IMR-90 (cell line): ENCODE results near the gene NT5DC2. TPM values are rescaled to one million over a fixed set of nuclear protein-coding genes. Genes with fewer than 3 reads are reported as not detected.

ENCODE experiments used
- ATAC-seq: fragments of 200-7000 bp; cut with Tn5 transposase; 2 replicates; pipeline ENCODE4 v1.9.1; 2020; ENCODE audit warnings: low read depth, mild to moderate bottlenecking, moderate library complexity
- BruUV-seq: library from RNA; stranded (reverse); fragments of 400-500 nt; replicated peaks from 2 replicates; lab custom pipeline; 2021; lab: Mats Ljungman, UMichigan
- CTCF ChIA-PET: fragments of 300-600 bp; formaldehyde crosslinking; extraction: SDS; loops from one replicate; lab custom pipeline; 2021; ENCODE audit warnings: antibody characterized with exemption; lab: Yijun Ruan, JAX
- POLR2A ChIA-PET: fragments of 300-600 bp; sonication (Branson Sonifier 250); formaldehyde crosslinking; loops from one replicate; lab custom pipeline; 2022; ENCODE audit warnings: antibody characterized with exemption; ENCODE audit not compliant: unreplicated experiment; lab: Charles Lee
- DNase-seq: peaks from one replicate; pipeline ENCODE4 v3.0.0; 2013
- H2AFZ ChIP-seq: replicated peaks from 2 replicates; pipeline ENCODE3; 2013; ENCODE audit warnings: low read length, mild to moderate bottlenecking; ENCODE audit not compliant: poor library complexity
- H2AK5ac ChIP-seq: 2 replicates; pipeline ENCODE4 v1.6.1; 2013; ENCODE audit warnings: low read depth, low read length, inconsistent platforms
- H2AK9ac ChIP-seq: replicated peaks from 2 replicates; pipeline ENCODE3; 2013; ENCODE audit warnings: mild to moderate bottlenecking, low read depth, low read length, moderate library complexity; ENCODE audit not compliant: poor library complexity
- H2BK120ac ChIP-seq: 2 replicates; pipeline ENCODE4 v1.6.1; 2013; ENCODE audit warnings: low read depth, low read length, inconsistent platforms
- H2BK15ac ChIP-seq: 3 replicates; pipeline ENCODE4 v1.6.1; 2013; ENCODE audit warnings: low read depth, low read length, inconsistent platforms
- H2BK20ac ChIP-seq: 2 replicates; pipeline ENCODE4 v1.6.1; 2013; ENCODE audit warnings: low read depth, mild to moderate bottlenecking, inconsistent platforms, low read length, moderate library complexity
- H2BK5ac ChIP-seq: 2 replicates; pipeline ENCODE4 v1.6.1; 2013; ENCODE audit warnings: mild to moderate bottlenecking, low read depth, low read length, inconsistent platforms; ENCODE audit not compliant: poor library complexity, severe bottlenecking
- H3K14ac ChIP-seq: replicated peaks from 2 replicates; pipeline ENCODE4 v1.6.1; 2013; ENCODE audit warnings: low read depth, low read length, inconsistent platforms
- H3K18ac ChIP-seq: 2 replicates; pipeline ENCODE4 v1.6.1; 2013; ENCODE audit warnings: low read depth, low read length, control low read depth
- H3K23ac ChIP-seq: 2 replicates; pipeline ENCODE4 v1.6.1; 2013; ENCODE audit warnings: low read depth, low read length, inconsistent platforms
- H3K27ac ChIP-seq: 2 replicates; pipeline ENCODE4 v1.5.1; 2013; ENCODE audit warnings: mild to moderate bottlenecking, control low read depth, low read length; ENCODE audit not compliant: insufficient read depth
- H3K27me3 ChIP-seq: 2 replicates; pipeline ENCODE4 v1.6.1; 2013; ENCODE audit warnings: low read length; ENCODE audit not compliant: control insufficient read depth, insufficient read depth
- H3K36me3 ChIP-seq: 2 replicates; pipeline ENCODE4 v1.6.1; 2013; ENCODE audit warnings: low read length, mixed read lengths; ENCODE audit not compliant: control insufficient read depth, insufficient read depth
- H3K4ac ChIP-seq: 2 replicates; pipeline ENCODE4 v1.6.1; 2013; ENCODE audit warnings: low read depth, low read length, inconsistent platforms
- H3K4me1 ChIP-seq: 2 replicates; pipeline ENCODE4 v1.6.1; 2013; ENCODE audit warnings: low read length, mixed read lengths; ENCODE audit not compliant: control insufficient read depth, insufficient read depth
- H3K4me2 ChIP-seq: 2 replicates; pipeline ENCODE4 v1.6.1; 2013; ENCODE audit warnings: low read depth, mild to moderate bottlenecking, control low read depth, low read length, moderate library complexity
- H3K4me3 ChIP-seq: 2 replicates; pipeline ENCODE4 v1.5.1; 2013; ENCODE audit warnings: low read depth, mild to moderate bottlenecking, control low read depth, low read length, moderate library complexity; ENCODE audit not compliant: insufficient read depth
- H3K56ac ChIP-seq: 2 replicates; pipeline ENCODE4 v1.6.1; 2013; ENCODE audit warnings: low read length, inconsistent platforms; ENCODE audit not compliant: insufficient read depth; ENCODE audit errors: extremely low read depth
- H3K79me1 ChIP-seq, 2 experiments: 2 replicates each; pipeline ENCODE4 v1.6.1; 2013; ENCODE audit warnings: low read length in 2 of 2, inconsistent platforms in 1 of 2, low read depth in 1 of 2
- H3K9ac ChIP-seq: 2 replicates; pipeline ENCODE4 v1.6.1; 2013; ENCODE audit warnings: low read depth, low read length, control low read depth
- H3K9me1 ChIP-seq: 2 replicates; pipeline ENCODE4 v1.6.1; 2013; ENCODE audit warnings: low read length, inconsistent platforms; ENCODE audit not compliant: insufficient read depth
- H3K9me3 ChIP-seq: 2 replicates; pipeline ENCODE4 v1.6.1; 2013; ENCODE audit warnings: low read length; ENCODE audit not compliant: control insufficient read depth, insufficient read depth
- H4K20me1 ChIP-seq: 2 replicates; pipeline ENCODE4 v1.6.1; 2013; ENCODE audit warnings: low read length, inconsistent platforms; ENCODE audit not compliant: insufficient read depth
- H4K5ac ChIP-seq: 2 replicates; pipeline ENCODE4 v1.6.1; 2013; ENCODE audit warnings: mild to moderate bottlenecking, low read depth, low read length, control low read depth
- H4K8ac ChIP-seq, 2 experiments: 2 replicates each; pipeline ENCODE4 v1.6.1; 2013; ENCODE audit warnings: low read depth in 2 of 2, low read length in 2 of 2, control low read depth in 1 of 2, inconsistent platforms in 1 of 2
- H4K91ac ChIP-seq: 2 replicates; pipeline ENCODE4 v1.6.1; 2013; ENCODE audit warnings: low read depth, low read length, inconsistent platforms; ENCODE audit not compliant: insufficient read depth
- BHLHE40 ChIP-seq: fragments of 150-350 bp; IDR thresholded peaks from 2 replicates; pipeline ENCODE4 v1.6.1; 2016; ENCODE audit warnings: mild to moderate bottlenecking, low read depth, low read length
- CEBPB ChIP-seq: IDR thresholded peaks from 2 replicates; pipeline ENCODE4 v1.6.1; 2012; ENCODE audit warnings: low read depth, low read length, improper control_type of control experiment
- CHD1 ChIP-seq: IDR thresholded peaks from 2 replicates; pipeline ENCODE4 v1.6.1; 2012; ENCODE audit warnings: low read depth, low read length, improper control_type of control experiment
- ELK1 ChIP-seq: fragments of 150-350 bp; IDR thresholded peaks from 2 replicates; pipeline ENCODE4 v1.6.1; 2016; ENCODE audit warnings: low read depth, mild to moderate bottlenecking, low read length, moderate library complexity, borderline replicate concordance
- FOS ChIP-seq: fragments of 150-350 bp; IDR thresholded peaks from 2 replicates; pipeline ENCODE4 v1.6.1; 2016; ENCODE audit warnings: low read depth, low read length
- MAFK ChIP-seq: IDR thresholded peaks from 2 replicates; pipeline ENCODE4 v1.6.1; 2012; ENCODE audit warnings: low read depth, low read length, improper control_type of control experiment
- MAZ ChIP-seq: IDR thresholded peaks from 2 replicates; pipeline ENCODE4 v1.6.1; 2012; ENCODE audit warnings: low read depth, mild to moderate bottlenecking, low read length, improper control_type of control experiment, moderate library complexity, borderline replicate concordance
- MXI1 ChIP-seq: IDR thresholded peaks from 2 replicates; pipeline ENCODE4 v1.6.1; 2012; ENCODE audit warnings: low read depth, mild to moderate bottlenecking, low read length, moderate library complexity, borderline replicate concordance
- NFE2L2 ChIP-seq: fragments of 150-350 bp; IDR thresholded peaks from 2 replicates; pipeline ENCODE4 v1.6.1; 2016; ENCODE audit warnings: low read depth, mild to moderate bottlenecking, low read length
- POLR2A ChIP-seq: IDR thresholded peaks from 2 replicates; pipeline ENCODE4 v1.6.1; 2012; ENCODE audit warnings: mild to moderate bottlenecking, low read depth, low read length
- RAD21 ChIP-seq: IDR thresholded peaks from 2 replicates; pipeline ENCODE4 v1.6.1; 2012; ENCODE audit warnings: low read length, improper control_type of control experiment
- RCOR1 ChIP-seq: IDR thresholded peaks from 2 replicates; pipeline ENCODE4 v1.6.1; 2012; ENCODE audit warnings: mild to moderate bottlenecking, low read length, improper control_type of control experiment; ENCODE audit not compliant: insufficient replicate concordance
- RFX5 ChIP-seq: IDR thresholded peaks from 2 replicates; pipeline ENCODE4 v1.8.0; 2012; ENCODE audit warnings: low read depth, mild to moderate bottlenecking, low read length, moderate library complexity
- SMC3 ChIP-seq: fragments of 150-350 bp; IDR thresholded peaks from 2 replicates; pipeline ENCODE4 v1.6.1; 2016; ENCODE audit warnings: low read depth, mild to moderate bottlenecking, antibody characterized with exemption, low read length, moderate library complexity
- USF2 ChIP-seq: fragments of 150-350 bp; IDR thresholded peaks from 2 replicates; pipeline ENCODE4 v1.6.1; 2017; ENCODE audit warnings: mild to moderate bottlenecking, antibody characterized with exemption, low read length, low read depth
- WGBS, 2 experiments: methylation state at CpG; one replicate each; pipeline versions ENCODE4 v1.1.5 to v1.1.7; 2013; ENCODE audit warnings: missing lambda C conversion rate in 2 of 2; ENCODE audit not compliant: insufficient read length in 1 of 2; ENCODE audit errors: extremely low coverage in 2 of 2; 5-methylcytosine and 5-hydroxymethylcytosine counted together
- dilution Hi-C: fragments of 300-500 bp; cut with HindIII; formaldehyde crosslinking; loops from one replicate; pipeline ENCODE4 v1.14.3; 2018; ENCODE audit warnings: low sequenced_read_pairs; ENCODE audit not compliant: unreplicated experiment
- in situ Hi-C: fragments of 300-500 bp; cut with MboI; formaldehyde crosslinking; loops from 3 replicates; pipeline ENCODE4 v1.14.3; 2019; ENCODE audit warnings: low sequenced_read_pairs, inconsistent platforms, mixed read lengths
- intact Hi-C: fragments of 100-400 bp; cut with micrococcal nuclease; formaldehyde crosslinking; loops from 2 replicates; pipeline ENCODE4 v1.10.0; 2022
- polyA plus RNA-seq, 3 experiments: library from polyadenylated mRNA; depleted of rRNA; stranded (reverse); fragments of >200 nt; gene quantifications; 2 replicates each; pipeline ENCODE4 v1.2.3, GENCODE V29; 2012; ENCODE audit warnings: low replicate concordance in 1 of 3
- total RNA-seq: library from RNA; depleted of rRNA; stranded (reverse); fragments of >200 nt; gene quantifications from 2 replicates; pipeline ENCODE4 v1.2.3, GENCODE V29; 2012
- TF ChIP-seq, protein P1 (sequence below): conservative IDR thresholded peaks from 2 replicates; pipeline ENCODE4 v1.5.1; 2012; ENCODE audit warnings: mild to moderate bottlenecking, low read depth, low read length, improper control_type of control experiment

NT5DC2 gene
- total and polyA plus RNA-seq, 2 of the 4 experiments (the other 2 are of a cell fraction), result 161 to 200 TPM

DNA sequence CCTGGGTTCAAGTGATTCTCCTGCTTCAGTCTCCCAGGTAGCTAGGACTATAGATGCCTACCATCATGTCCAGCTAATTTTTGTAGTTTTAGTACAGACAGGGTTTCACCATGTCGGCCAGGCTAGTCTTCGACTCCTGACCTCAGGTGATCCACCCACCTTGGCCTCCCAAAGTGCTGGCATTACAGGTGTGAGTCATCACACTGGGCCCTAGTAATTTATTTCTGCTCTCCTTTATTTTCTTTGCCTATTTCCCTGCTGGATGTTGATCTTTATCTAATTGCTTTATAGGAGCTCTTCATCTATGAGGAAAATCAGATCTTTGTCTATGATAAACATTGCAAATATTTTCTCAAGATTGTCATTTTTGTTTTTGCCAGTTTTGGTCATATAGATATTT is 34.4 kb upstream of the NT5DC2 start:
- Histone ChIP-seq H3K9me3 (no peaks in the 10 kb centered on the region), H2AK9ac (no peak overlapping the region), H3K14ac (no peak overlapping the region), H4K91ac (no peak overlapping the region), H4K20me1 (no peaks in the 10 kb centered on the region), H3K4me2 (no peak overlapping the region), H2BK120ac (no peak overlapping the region), H3K79me1 (peaks cover 3 to 18% of the 10 kb centered on the region in 2 experiments; a peak in 3 of 4 replicates), H2AFZ (no peak overlapping the region), H3K23ac (no peak overlapping the region), H3K27me3 (no peaks in the 10 kb centered on the region), H3K18ac (no peak overlapping the region), H2BK20ac (no peak overlapping the region), H4K5ac (no peak overlapping the region), H3K4ac (no peak overlapping the region), H3K56ac (no peak overlapping the region), H3K36me3 (peaks cover 9% of the 10 kb centered on the region), H3K4me3 (no peak overlapping the region), H3K9ac (no peak overlapping the region), H2BK5ac (no peak overlapping the region), H4K8ac (no peak overlapping the region), H2BK15ac (no peak overlapping the region), H3K27ac (no peak overlapping the region), H2AK5ac (no peak overlapping the region), H3K9me1 (no peaks in the 10 kb centered on the region; the same call in 1 of the 2 replicates), H3K4me1 (peaks cover 4% of the 10 kb centered on the region)
- DNase-seq (no peak), ATAC-seq (no peak)
- in situ Hi-C loops, result no loop called here
- intact Hi-C loops, result no loop called here
- CTCF ChIA-PET, result interaction anchor here (0.8 kb wide), 1 partner anchor 9 kb away, joined by 3 read pairs; no protein-coding TSS in a partner anchor
- TF ChIP-seq FOS (no peak), USF2 (no peak), ELK1 (no peak), MAZ (no peak), MAFK (no peak), RCOR1 (no peak), RAD21 (no peak), MXI1 (no peak), BHLHE40 (no peak), SMC3 (no peak), RFX5 (no peak), POLR2A (no peak), NFE2L2 (no peak), CEBPB (no peak), CHD1 (no peak)
- TF ChIP-seq, protein P1, sequence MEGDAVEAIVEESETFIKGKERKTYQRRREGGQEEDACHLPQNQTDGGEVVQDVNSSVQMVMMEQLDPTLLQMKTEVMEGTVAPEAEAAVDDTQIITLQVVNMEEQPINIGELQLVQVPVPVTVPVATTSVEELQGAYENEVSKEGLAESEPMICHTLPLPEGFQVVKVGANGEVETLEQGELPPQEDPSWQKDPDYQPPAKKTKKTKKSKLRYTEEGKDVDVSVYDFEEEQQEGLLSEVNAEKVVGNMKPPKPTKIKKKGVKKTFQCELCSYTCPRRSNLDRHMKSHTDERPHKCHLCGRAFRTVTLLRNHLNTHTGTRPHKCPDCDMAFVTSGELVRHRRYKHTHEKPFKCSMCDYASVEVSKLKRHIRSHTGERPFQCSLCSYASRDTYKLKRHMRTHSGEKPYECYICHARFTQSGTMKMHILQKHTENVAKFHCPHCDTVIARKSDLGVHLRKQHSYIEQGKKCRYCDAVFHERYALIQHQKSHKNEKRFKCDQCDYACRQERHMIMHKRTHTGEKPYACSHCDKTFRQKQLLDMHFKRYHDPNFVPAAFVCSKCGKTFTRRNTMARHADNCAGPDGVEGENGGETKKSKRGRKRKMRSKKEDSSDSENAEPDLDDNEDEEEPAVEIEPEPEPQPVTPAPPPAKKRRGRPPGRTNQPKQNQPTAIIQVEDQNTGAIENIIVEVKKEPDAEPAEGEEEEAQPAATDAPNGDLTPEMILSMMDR, result no peak
- dilution Hi-C loops, result no loop called here
- WGBS, 2 experiments, result 92% methylated on average over 2 of the region's 2 CpGs; no CpG with 5 or more reads in 1 of the 2 experiments
- POLR2A ChIA-PET, result no interaction called here
- BruUV-seq, result no TSS peak
